AG09319 (cell line): ENCODE results near the gene ARL6IP6.

Experiments used
- DNase-seq: peaks from one replicate; pipeline ENCODE4 v3.0.0-alpha.2; 2010; ENCODE audit warnings: low read depth; ENCODE audit errors: extremely low read depth
- CTCF ChIP-seq: IDR thresholded peaks from 2 replicates; pipeline ENCODE4 v1.5.1; 2011; ENCODE audit warnings: low read depth, mild to moderate bottlenecking, inconsistent platforms, low read length, moderate library complexity

ARL6IP6 gene

GRCh38 chr2:152693033-152693432 lies 25.4 kb upstream of the ARL6IP6 start:
- DNase-seq: no peak
- TF ChIP-seq CTCF: no peak

- no peak for TF ChIP-seq CTCF
- DNase-seq: no peak
Measured at GRCh38 chr2:152694161-152694661, 24.2 kb upstream of the ARL6IP6 start.

DNA sequence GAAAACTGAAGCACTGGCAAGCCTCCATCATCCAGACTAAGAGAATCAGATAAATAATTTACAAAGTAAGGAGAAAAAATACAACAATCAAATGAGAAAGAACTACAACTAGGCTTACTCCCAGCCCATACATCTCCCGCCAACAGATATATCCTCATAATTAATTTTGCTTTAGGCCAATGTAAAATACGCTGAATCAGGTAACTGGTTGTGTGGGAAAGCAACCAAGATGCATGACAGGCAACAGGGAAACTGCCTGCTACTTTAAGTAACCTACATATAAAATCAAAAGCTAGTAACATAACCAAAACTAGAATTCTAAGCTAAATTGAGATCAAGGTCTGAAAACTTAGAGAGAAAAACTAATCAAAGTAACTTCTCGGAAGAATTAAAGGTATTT lies 22.7 kb upstream of the ARL6IP6 start:
- DNase-seq: no peak
- no peak for TF ChIP-seq CTCF

GRCh38 chr2:152696476-152696875 lies 21.9 kb upstream of the ARL6IP6 start:
- DNase-seq: no peak
- no peak for TF ChIP-seq CTCF

DNA sequence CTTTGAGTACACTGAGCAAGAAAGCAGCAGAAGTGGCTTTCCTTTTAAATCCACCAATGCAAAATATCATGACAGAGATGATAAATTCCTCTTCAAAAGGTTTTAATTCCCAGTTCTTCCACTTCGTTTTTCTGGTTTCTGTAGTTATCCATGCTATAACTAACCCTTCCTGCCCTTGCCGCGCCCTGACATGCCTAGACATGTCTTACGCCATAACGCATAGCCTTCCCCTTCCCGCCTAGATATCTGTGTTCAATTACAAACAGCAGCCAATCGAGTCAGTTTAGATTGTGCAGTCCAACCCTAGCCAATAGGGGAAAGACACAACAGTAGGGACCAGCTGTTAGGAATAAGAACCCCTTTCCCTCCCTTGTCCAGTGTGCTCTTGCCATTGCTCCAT lies 17.2 kb upstream of the ARL6IP6 start:
- no peak for TF ChIP-seq CTCF
- DNase-seq: no peak

DNA sequence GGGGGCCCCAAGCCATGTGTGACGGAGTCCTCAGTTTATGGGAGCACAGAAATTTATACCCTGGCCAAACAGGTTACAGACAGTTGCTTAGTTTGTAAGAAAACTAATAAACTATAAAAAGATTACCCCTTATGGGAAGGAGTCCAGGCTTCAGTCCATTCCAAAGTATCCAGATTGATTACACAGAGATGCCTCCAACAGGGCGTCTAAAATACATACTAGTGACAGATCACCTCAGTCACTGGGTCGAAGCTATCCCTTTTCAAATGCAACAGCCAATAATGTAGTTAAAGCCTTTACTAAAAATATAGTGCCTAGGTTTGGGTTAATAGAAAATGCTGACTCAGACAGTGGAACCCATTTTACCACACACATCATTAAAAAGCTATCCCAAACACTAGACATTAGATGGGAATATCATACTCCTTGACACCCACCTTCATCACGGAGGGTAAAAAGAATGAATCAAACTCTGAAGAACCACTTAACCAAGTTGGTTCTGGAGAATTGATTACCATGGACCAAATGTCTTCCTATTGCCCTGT lies 11.9 kb upstream of the ARL6IP6 start:
- no peak for DNase-seq
- no peak for TF ChIP-seq CTCF

- TF ChIP-seq CTCF: no peak
- DNase-seq: no peak
Measured at GRCh38 chr2:152708742-152709141, 9.7 kb upstream of the ARL6IP6 start.
